Fibroblast of mammary gland (primary cell): ENCODE results near the gene TGM3.

Experiments used
- DNase-seq: peaks from one replicate; pipeline ENCODE4 v3.0.0-alpha.2; 2010; ENCODE audit warnings: low read depth
- H3K4me3 ChIP-seq: 2 replicates; pipeline ENCODE4 v1.5.1; 2011; ENCODE audit warnings: low read depth, mild to moderate bottlenecking, low read length, moderate library complexity; ENCODE audit not compliant: control insufficient read depth
- TF ChIP-seq, protein P1 (sequence below): conservative IDR thresholded peaks from 2 replicates; pipeline ENCODE4 v1.5.1; 2011; ENCODE audit warnings: low read depth, low read length, inconsistent platforms; ENCODE audit not compliant: control insufficient read depth, insufficient read depth

Gene TGM3

DNA sequence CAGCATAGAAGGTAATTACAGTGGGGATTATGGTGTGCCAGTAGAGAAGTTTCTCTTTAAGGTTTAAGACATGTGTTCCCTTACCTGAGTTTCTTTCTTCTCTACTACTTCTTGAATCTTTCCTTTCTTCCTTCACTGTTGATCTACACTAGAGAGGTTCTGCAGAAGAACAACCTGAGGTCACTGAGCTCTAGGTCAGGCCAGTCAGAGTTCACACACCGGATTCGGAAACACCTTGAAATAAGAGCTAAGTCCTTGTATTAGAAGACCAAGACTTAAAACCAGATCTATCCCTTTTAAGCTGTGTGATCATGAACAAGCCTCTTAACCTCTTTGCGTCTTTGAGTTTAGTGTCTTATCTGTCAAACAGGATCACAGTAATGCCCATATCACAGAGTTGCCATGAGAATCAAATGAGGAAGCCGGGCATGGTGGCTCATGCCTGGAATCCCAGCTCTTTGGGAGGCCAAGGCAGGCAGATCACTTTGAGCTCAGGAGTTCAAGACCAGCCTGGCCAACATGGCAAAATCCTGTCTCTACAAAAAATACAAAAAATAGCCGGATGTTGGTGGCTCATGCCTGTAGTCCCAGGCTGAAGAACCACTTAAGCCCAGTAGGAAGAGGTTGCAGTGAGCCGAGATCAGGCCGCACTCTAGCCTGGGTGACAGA is 22.0 kb upstream of the TGM3 start:
- no peak for DNase-seq
- TF ChIP-seq, protein P1, sequence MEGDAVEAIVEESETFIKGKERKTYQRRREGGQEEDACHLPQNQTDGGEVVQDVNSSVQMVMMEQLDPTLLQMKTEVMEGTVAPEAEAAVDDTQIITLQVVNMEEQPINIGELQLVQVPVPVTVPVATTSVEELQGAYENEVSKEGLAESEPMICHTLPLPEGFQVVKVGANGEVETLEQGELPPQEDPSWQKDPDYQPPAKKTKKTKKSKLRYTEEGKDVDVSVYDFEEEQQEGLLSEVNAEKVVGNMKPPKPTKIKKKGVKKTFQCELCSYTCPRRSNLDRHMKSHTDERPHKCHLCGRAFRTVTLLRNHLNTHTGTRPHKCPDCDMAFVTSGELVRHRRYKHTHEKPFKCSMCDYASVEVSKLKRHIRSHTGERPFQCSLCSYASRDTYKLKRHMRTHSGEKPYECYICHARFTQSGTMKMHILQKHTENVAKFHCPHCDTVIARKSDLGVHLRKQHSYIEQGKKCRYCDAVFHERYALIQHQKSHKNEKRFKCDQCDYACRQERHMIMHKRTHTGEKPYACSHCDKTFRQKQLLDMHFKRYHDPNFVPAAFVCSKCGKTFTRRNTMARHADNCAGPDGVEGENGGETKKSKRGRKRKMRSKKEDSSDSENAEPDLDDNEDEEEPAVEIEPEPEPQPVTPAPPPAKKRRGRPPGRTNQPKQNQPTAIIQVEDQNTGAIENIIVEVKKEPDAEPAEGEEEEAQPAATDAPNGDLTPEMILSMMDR = no peak

DNA sequence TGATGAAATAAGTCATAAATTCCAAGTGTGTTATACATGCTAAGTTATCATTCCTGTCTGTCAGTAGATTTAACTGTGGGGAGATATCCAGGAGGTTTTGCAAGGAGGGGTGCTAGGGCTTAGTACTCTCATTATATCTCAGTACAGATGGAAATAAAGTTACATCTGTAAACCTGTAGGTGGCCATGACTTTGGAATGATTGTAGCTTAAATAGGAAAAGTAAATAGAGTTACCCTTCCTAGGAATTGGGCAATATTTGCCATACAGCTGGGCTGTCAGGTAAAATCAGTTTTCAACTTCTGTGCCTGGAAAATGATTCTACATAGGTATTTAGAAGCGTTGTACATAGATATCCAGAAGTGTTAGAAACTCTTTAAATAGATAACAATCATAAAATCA is 19.8 kb upstream of the TGM3 start:
- H3K4me3 ChIP-seq = no peak overlapping the region
- TF ChIP-seq, protein P1 = no peak
- no peak for DNase-seq

More for the DNA sequence above, 22.0 kb upstream of the TGM3 start:
- no peak overlapping the region for H3K4me3 ChIP-seq

DNA sequence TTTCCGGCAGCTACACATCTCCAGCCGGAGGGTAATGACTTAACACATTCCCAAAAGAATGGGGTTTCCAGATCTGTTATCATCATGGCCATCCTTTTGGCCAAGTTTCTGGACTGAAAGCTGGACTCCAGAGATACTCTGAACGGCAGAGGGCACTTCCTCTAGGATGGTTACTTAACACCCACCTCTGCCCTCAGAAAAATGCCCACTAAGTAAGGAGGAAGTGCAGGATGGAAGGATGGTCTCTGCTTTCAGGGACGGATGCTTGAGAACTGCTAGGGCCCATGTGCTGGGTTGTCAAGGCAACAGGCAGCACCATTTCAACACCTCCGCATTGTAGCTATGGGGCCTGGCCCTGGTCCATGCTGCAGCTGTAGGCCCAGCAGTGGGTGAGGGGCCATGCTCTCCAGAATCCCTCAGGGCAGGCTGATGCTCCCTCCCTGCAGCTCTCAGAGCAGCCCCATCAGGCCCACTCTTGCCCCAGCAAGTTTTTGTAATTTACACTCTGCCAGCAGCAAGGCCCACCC is 16.5 kb upstream of the TGM3 start:
- DNase-seq = peak; percentile 12
- TF ChIP-seq, protein P1 = no peak

DNA sequence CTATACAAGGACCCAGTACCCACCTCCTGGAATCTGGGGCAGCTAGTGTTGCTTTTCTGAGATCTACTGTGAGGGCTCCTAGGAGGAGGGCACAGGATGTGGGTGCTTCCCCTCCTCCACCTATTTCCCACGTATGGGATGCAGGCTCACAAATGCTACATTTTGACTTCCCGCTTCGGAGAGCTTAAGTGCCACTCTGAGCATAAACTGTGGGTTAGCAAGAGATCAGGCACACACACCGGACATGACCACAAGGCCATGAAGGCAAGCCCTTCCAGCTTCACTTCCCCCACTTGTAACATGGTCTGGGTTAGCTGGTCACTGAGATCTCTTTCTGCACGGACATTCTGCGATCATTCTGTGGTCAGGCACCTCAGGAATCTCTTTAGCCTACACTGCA is 15.7 kb upstream of the TGM3 start:
- TF ChIP-seq, protein P1 = no peak
- no peak for DNase-seq
- H3K4me3 ChIP-seq = no peak overlapping the region

More for the DNA sequence above, 16.5 kb upstream of the TGM3 start:
- no peak overlapping the region for H3K4me3 ChIP-seq

DNA sequence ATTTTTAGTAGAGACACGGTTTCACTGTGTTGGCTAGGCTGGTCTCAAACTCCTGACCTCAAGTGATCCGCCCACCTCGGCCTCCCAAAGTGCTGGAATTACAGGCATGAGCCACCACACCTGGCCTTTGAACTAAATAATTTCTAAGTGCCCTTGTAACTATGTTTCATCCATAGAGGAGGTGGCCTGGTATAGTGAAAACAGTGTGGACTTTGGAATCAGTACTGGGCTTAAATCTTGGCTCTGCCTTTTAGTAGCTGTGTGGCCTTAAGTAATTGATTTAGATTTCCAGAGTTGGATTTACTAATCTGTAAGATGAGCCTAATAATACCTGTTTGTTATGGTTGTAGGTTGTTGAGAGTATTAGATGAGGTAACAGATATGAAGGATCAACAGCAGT is 14.2 kb upstream of the TGM3 start:
- no peak for DNase-seq
- TF ChIP-seq, protein P1 = no peak
- no peak overlapping the region for H3K4me3 ChIP-seq

DNA sequence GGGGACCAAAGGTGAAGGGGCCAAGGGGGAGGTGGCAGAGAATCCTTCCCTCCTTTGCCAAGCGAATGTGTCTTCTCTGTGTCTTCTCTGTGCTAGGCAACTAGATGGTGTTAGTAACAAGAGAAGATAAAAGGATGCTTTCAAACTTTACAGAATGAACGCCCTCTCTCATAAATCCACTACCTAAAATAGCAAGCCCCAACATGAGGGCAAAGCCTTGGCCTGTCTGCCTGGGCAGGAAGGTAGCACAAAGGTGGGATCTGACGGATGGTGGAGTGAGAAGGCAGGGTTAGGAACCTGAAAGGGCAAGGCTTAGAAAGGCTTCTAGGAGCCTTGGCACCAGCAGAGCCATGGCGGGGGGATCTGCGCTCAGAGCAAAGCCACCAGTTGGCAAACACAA is 13.6 kb upstream of the TGM3 start:
- H3K4me3 ChIP-seq = no peak overlapping the region
- TF ChIP-seq, protein P1 = no peak
- no peak for DNase-seq
